ENCODE results near the gene CDKN2C. TPM values are rescaled to one million over a fixed set of nuclear protein-coding genes. Genes with fewer than 3 reads are reported as not detected.
A peak's percentile ranks its signal among the peaks of the same experiment; 100 is the strongest.

Gene CDKN2C
- total and polyA plus RNA-seq, 2 donors (not counting 1 experiment from before 2014, with no cell fraction given), result 24.4 to 31.5 TPM

- Histone ChIP-seq H3K27ac (ENCODE audit: insufficient read depth, low read length) (no peak overlapping the region), H3K4me3 (replicated peaks in 1 of 4; ENCODE audit: control extremely low read depth in 1 of 4, insufficient read depth in 1 of 4, low read depth in 3 of 4, low read length in 4 of 4) (peak overlapping the region in 2 of 4 experiments; percentile 35 to 83), H3K9me3 (ENCODE audit: control insufficient read depth, insufficient read depth, low read depth, low read length) (no peaks in the 10 kb centered on the region), H2AFZ (ENCODE audit: low read length) (no peak overlapping the region), H3K4me2 (ENCODE audit: extremely low read depth, insufficient read depth, low read length) (peak overlapping the region; percentile 85), H3K9ac (ENCODE audit: insufficient read depth, low read length) (no peak overlapping the region), H3K4me1 (ENCODE audit: control insufficient read depth, extremely low read depth, insufficient read depth, low read length) (no peaks in the 10 kb centered on the region), H3K79me2 (ENCODE audit: control insufficient read depth, insufficient read depth, low read length) (peaks cover 64% of the 10 kb centered on the region), H3K36me3 (ENCODE audit: control insufficient read depth, insufficient read depth, low read length) (no peaks in the 10 kb centered on the region), H3K27me3 (ENCODE audit: control insufficient read depth, insufficient read depth, low read length) (no peaks in the 10 kb centered on the region), H4K20me1 (ENCODE audit: control insufficient read depth, extremely low read depth, insufficient read depth, low read length) (no peaks in the 10 kb centered on the region)
- no peak for TF ChIP-seq EZH2 (IDR thresholded peaks at IDR 0.05; ENCODE audit: low read length, missing control alignments)
- TF ChIP-seq, protein P1, sequence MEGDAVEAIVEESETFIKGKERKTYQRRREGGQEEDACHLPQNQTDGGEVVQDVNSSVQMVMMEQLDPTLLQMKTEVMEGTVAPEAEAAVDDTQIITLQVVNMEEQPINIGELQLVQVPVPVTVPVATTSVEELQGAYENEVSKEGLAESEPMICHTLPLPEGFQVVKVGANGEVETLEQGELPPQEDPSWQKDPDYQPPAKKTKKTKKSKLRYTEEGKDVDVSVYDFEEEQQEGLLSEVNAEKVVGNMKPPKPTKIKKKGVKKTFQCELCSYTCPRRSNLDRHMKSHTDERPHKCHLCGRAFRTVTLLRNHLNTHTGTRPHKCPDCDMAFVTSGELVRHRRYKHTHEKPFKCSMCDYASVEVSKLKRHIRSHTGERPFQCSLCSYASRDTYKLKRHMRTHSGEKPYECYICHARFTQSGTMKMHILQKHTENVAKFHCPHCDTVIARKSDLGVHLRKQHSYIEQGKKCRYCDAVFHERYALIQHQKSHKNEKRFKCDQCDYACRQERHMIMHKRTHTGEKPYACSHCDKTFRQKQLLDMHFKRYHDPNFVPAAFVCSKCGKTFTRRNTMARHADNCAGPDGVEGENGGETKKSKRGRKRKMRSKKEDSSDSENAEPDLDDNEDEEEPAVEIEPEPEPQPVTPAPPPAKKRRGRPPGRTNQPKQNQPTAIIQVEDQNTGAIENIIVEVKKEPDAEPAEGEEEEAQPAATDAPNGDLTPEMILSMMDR (conservative IDR thresholded peaks at IDR 0.05 in 1 of 2, IDR thresholded peaks at IDR 0.05 in 1 of 2; ENCODE audit: low read depth in 1 of 2, low read length in 2 of 2), result no peak
- no peak for DNase-seq (ENCODE audit: low read depth in 2 of 2)
Measured at GRCh38 chr1:50973255-50973654, 3.2 kb downstream of the CDKN2C start.

DNA sequence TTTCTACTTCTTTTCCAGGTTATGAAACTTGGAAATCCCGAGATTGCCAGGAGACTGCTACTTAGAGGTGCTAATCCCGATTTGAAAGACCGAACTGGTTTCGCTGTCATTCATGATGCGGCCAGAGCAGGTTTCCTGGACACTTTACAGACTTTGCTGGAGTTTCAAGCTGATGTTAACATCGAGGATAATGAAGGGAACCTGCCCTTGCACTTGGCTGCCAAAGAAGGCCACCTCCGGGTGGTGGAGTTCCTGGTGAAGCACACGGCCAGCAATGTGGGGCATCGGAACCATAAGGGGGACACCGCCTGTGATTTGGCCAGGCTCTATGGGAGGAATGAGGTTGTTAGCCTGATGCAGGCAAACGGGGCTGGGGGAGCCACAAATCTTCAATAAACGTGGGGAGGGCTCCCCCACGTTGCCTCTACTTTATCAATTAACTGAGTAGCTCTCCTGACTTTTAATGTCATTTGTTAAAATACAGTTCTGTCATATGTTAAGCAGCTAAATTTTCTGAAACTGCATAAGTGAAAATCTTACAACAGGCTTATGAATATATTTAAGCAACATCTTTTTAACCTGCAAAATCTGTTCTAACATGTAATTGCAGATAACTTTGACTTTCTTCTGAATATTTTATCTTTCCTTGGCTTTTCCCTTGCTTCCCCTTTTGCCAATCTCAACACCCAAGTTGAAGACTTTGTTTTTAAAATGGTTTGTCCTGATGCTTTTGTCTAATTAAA lies 4.0 kb downstream of the CDKN2C start:
- no peaks in the 10 kb centered on the region for H3K4me1 ChIP-seq (ENCODE audit: control insufficient read depth, extremely low read depth, insufficient read depth, low read length)
- H4K20me1 ChIP-seq (ENCODE audit: control insufficient read depth, extremely low read depth, insufficient read depth, low read length), result no peaks in the 10 kb centered on the region
- H3K36me3 ChIP-seq (ENCODE audit: control insufficient read depth, insufficient read depth, low read length), result no peaks in the 10 kb centered on the region
- no peak overlapping the region for H3K4me2 ChIP-seq (ENCODE audit: extremely low read depth, insufficient read depth, low read length)
- H3K27me3 ChIP-seq (ENCODE audit: control insufficient read depth, insufficient read depth, low read length), result no peaks in the 10 kb centered on the region
- peaks cover 68% of the 10 kb centered on the region for H3K79me2 ChIP-seq (ENCODE audit: control insufficient read depth, insufficient read depth, low read length)
- DNase-seq (ENCODE audit: low read depth in 2 of 2), result no peak
- TF ChIP-seq EZH2 (IDR thresholded peaks at IDR 0.05; ENCODE audit: low read length, missing control alignments), result no peak
- TF ChIP-seq, protein P1 (conservative IDR thresholded peaks at IDR 0.05 in 1 of 2, IDR thresholded peaks at IDR 0.05 in 1 of 2; ENCODE audit: low read depth in 1 of 2, low read length in 2 of 2), result no peak
- H2AFZ ChIP-seq (ENCODE audit: low read length), result no peak overlapping the region
- no peak overlapping the region for H3K4me3 ChIP-seq (replicated peaks in 1 of 4; ENCODE audit: control extremely low read depth in 1 of 4, insufficient read depth in 1 of 4, low read depth in 3 of 4, low read length in 4 of 4)
- no peaks in the 10 kb centered on the region for H3K9me3 ChIP-seq (ENCODE audit: control insufficient read depth, insufficient read depth, low read depth, low read length)
- no peak overlapping the region for H3K27ac ChIP-seq (ENCODE audit: insufficient read depth, low read length)
- no peak overlapping the region for H3K9ac ChIP-seq (ENCODE audit: insufficient read depth, low read length)

DNA sequence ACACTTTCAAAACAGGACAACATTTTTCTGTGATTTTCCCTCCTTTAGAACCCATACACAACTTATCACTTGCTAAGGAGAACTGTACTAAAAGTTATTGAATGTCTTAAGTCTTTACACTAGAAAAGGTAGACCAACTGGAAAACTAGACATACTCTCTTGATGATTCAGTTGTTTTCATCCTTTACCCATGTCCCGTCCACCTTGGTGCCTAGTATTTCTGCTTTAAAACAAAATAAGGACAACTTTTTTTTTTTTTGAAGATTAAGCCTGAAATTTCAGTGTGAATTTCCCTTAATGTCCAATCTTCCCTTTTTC lies 4.5 kb downstream of the CDKN2C start:
- H3K36me3 ChIP-seq (ENCODE audit: control insufficient read depth, insufficient read depth, low read length), result no peaks in the 10 kb centered on the region
- no peak for DNase-seq (ENCODE audit: low read depth in 2 of 2)
- H3K4me3 ChIP-seq (replicated peaks in 1 of 4; ENCODE audit: control extremely low read depth in 1 of 4, insufficient read depth in 1 of 4, low read depth in 3 of 4, low read length in 4 of 4), result no peak overlapping the region
- H3K9ac ChIP-seq (ENCODE audit: insufficient read depth, low read length), result no peak overlapping the region
- no peaks in the 10 kb centered on the region for H3K4me1 ChIP-seq (ENCODE audit: control insufficient read depth, extremely low read depth, insufficient read depth, low read length)
- no peak for TF ChIP-seq EZH2 (IDR thresholded peaks at IDR 0.05; ENCODE audit: low read length, missing control alignments)
- TF ChIP-seq, protein P1 (conservative IDR thresholded peaks at IDR 0.05 in 1 of 2, IDR thresholded peaks at IDR 0.05 in 1 of 2; ENCODE audit: low read depth in 1 of 2, low read length in 2 of 2), result no peak
- no peaks in the 10 kb centered on the region for H3K27me3 ChIP-seq (ENCODE audit: control insufficient read depth, insufficient read depth, low read length)
- H3K79me2 ChIP-seq (ENCODE audit: control insufficient read depth, insufficient read depth, low read length), result peaks cover 67% of the 10 kb centered on the region
- no peak overlapping the region for H3K27ac ChIP-seq (ENCODE audit: insufficient read depth, low read length)
- H3K4me2 ChIP-seq (ENCODE audit: extremely low read depth, insufficient read depth, low read length), result no peak overlapping the region
- H3K9me3 ChIP-seq (ENCODE audit: control insufficient read depth, insufficient read depth, low read depth, low read length), result no peaks in the 10 kb centered on the region
- no peaks in the 10 kb centered on the region for H4K20me1 ChIP-seq (ENCODE audit: control insufficient read depth, extremely low read depth, insufficient read depth, low read length)
- H2AFZ ChIP-seq (ENCODE audit: low read length), result no peak overlapping the region
